GM12874 (cell line): ENCODE results near the gene PDZD2.

ENCODE experiments used
- CTCF ChIP-seq: IDR thresholded peaks from 2 replicates; pipeline ENCODE4 v1.5.1; 2011; ENCODE audit warnings: low read depth, mild to moderate bottlenecking, control low read depth, low read length, moderate library complexity; ENCODE audit not compliant: insufficient read depth

PDZD2 gene

GRCh38 chr5:32001707-32002106 lies 362.8 kb downstream of the PDZD2 start:
- TF ChIP-seq CTCF: no peak

- TF ChIP-seq CTCF: no peak
These were observed 363.8 kb downstream of the PDZD2 start for GRCh38 chr5:32002755-32003154.

- TF ChIP-seq CTCF: no peak
These were observed 365.1 kb downstream of the PDZD2 start for GRCh38 chr5:32003981-32004380.

- no peak for TF ChIP-seq CTCF
These were observed 365.5 kb downstream of the PDZD2 start for GRCh38 chr5:32004404-32004803.

- TF ChIP-seq CTCF: no peak
These were observed 369.8 kb downstream of the PDZD2 start for GRCh38 chr5:32008746-32009145.

GRCh38 chr5:32013658-32014057 lies 374.7 kb downstream of the PDZD2 start:
- TF ChIP-seq CTCF: no peak

GRCh38 chr5:32014096-32014745 lies 375.3 kb downstream of the PDZD2 start:
- TF ChIP-seq CTCF: no peak
